ENCODE results near the gene NDUFAF8.
"Not testable (repeated sequence)": the region's sequence is repeated elsewhere in the genome, so short reads cannot be mapped to it uniquely, and the experiment has no call there.

The NDUFAF8 gene

GRCh38 chr17:81227630-81228029, 11.5 kb upstream of the NDUFAF8 start:
- DNase-seq = not testable (repeated sequence)

- DNase-seq = no peak
Observed at GRCh38 chr17:81228420-81228819, 10.7 kb upstream of the NDUFAF8 start.

GRCh38 chr17:81228834-81229665, 10.1 kb upstream of the NDUFAF8 start:
- no peak for DNase-seq

GRCh38 chr17:81229666-81229920, 9.5 kb upstream of the NDUFAF8 start:
- DNase-seq = no peak

GRCh38 chr17:81230043-81230820, 8.9 kb upstream of the NDUFAF8 start:
- no peak for DNase-seq

- no peak for DNase-seq
Observed at GRCh38 chr17:81231121-81231645, 7.9 kb upstream of the NDUFAF8 start.

- no peak for DNase-seq
Observed at GRCh38 chr17:81231766-81232581, 7.1 kb upstream of the NDUFAF8 start.

- no peak for DNase-seq
Observed at GRCh38 chr17:81232616-81233241, 6.4 kb upstream of the NDUFAF8 start.

- DNase-seq = no peak
Observed at GRCh38 chr17:81233316-81233715, 5.8 kb upstream of the NDUFAF8 start.

GRCh38 chr17:81233811-81234505, 5.2 kb upstream of the NDUFAF8 start:
- no peak for DNase-seq

GRCh38 chr17:81234506-81234855, 4.6 kb upstream of the NDUFAF8 start:
- DNase-seq = no peak

- DNase-seq = no peak
Observed at GRCh38 chr17:81234940-81235821, 3.9 kb upstream of the NDUFAF8 start.

- no peak for DNase-seq
Observed at GRCh38 chr17:81235822-81236740, 3.0 kb upstream of the NDUFAF8 start.

GRCh38 chr17:81236784-81237183, 2.3 kb upstream of the NDUFAF8 start:
- DNase-seq = no peak

- no peak for DNase-seq
Observed at GRCh38 chr17:81237591-81238489, 1.3 kb upstream of the NDUFAF8 start.

GRCh38 chr17:81238490-81238814, 666 bp upstream of the NDUFAF8 start:
- no peak for DNase-seq

GRCh38 chr17:81239714-81240555, 817 bp downstream of the NDUFAF8 start:
- DNase-seq = no peak

- DNase-seq = no peak
Observed at GRCh38 chr17:81240761-81241160, 1.6 kb downstream of the NDUFAF8 start.
